K562 (cell line): ENCODE data around the gene ZNF831. TPM values are rescaled to one million over a fixed set of nuclear protein-coding genes. Genes with fewer than 3 reads are reported as not detected.
A peak's percentile ranks its signal among the peaks of the same experiment; 100 is the strongest.

Experiments
- ASH1L ChIP-seq: fragments of 450-650 bp; IDR thresholded peaks from 2 replicates; pipeline ENCODE4 v1.6.1; 2018; ENCODE audit warnings: borderline replicate concordance, mild to moderate bottlenecking, low read depth; ENCODE audit not compliant: partially characterized antibody
- BHLHE40 ChIP-seq: IDR thresholded peaks from 2 replicates; pipeline ENCODE4 v1.6.1; 2011; ENCODE audit warnings: low read length, improper control_type of control experiment
- EHMT2 ChIP-seq: fragments of 450-650 bp; IDR thresholded peaks from 2 replicates; pipeline ENCODE4 v1.6.1; 2018; ENCODE audit warnings: antibody characterized with exemption
- FOXA3 ChIP-seq, 2 experiments: fragments of 450-650 bp in 1 of 2; sonication (generic) in 1 of 2; formaldehyde crosslinking; IDR thresholded peaks in 1 of 2; conservative IDR thresholded peaks in 1 of 2; 2 replicates each; pipeline versions ENCODE4 v1.4.0 to v1.8.0; 2020 to 2022; ENCODE audit warnings: mild to moderate bottlenecking in 2 of 2, missing genetic modification reagents in 1 of 2
- HOXB6 ChIP-seq: fragments of 250-450 bp; sonication (Bioruptor Pico); IDR thresholded peaks from 2 replicates; pipeline ENCODE4 v1.5.1; 2022; ENCODE audit warnings: mild to moderate bottlenecking, borderline replicate concordance
- HSF4 ChIP-seq: fragments of 250-450 bp; sonication (Bioruptor Pico); IDR thresholded peaks from 2 replicates; pipeline ENCODE4 v2.1.2; 2022; ENCODE audit warnings: mild to moderate bottlenecking, moderate library complexity, borderline replicate concordance
- MAZ ChIP-seq, 2 experiments: fragments of 450-650 bp in 1 of 2; sonication (generic) in 1 of 2; formaldehyde crosslinking; IDR thresholded peaks in 1 of 2; conservative IDR thresholded peaks in 1 of 2; 2 replicates each; pipeline versions ENCODE4 v1.4.0 to v1.5.0; 2020; ENCODE audit warnings: mild to moderate bottlenecking in 1 of 2, missing genetic modification reagents in 1 of 2
- MYNN ChIP-seq, 2 experiments: sonication (generic); formaldehyde crosslinking in 1 of 2; IDR thresholded peaks; 2 replicates each; pipeline versions ENCODE4 v1.5.0 to v1.6.1; 2016 to 2020; ENCODE audit warnings: antibody characterized with exemption in 1 of 2, missing genetic modification reagents in 1 of 2
- SMC3 ChIP-seq: conservative IDR thresholded peaks from 2 replicates; pipeline ENCODE4 v1.6.1; 2011; ENCODE audit warnings: low read depth, low read length, improper control_type of control experiment; ENCODE audit not compliant: insufficient read depth
- STAG1 ChIP-seq: sonication (generic); formaldehyde crosslinking; IDR thresholded peaks from 2 replicates; pipeline ENCODE4 v1.5.0; 2020; ENCODE audit warnings: missing genetic modification reagents, borderline replicate concordance
- TRIM24 ChIP-seq, 2 experiments: fragments of 450-650 bp; IDR thresholded peaks; 2 replicates each; pipeline ENCODE4 v1.6.1; 2016
- polyA plus RNA-seq, 8 experiments: library from polyadenylated mRNA; depleted of rRNA in 4 of 8; stranded (reverse) in 5 of 8; unstranded in 3 of 8; fragments of >200 nt; fragmentation: Nextera tagmentation in 2 of 8; fragmentation: Illumina TruSeq in 1 of 8; extraction: Ambion mirVana in 2 of 8; extraction: Trizol in 1 of 8; gene quantifications; 2 replicates each; pipeline versions ENCODE4 v1.2.1 to v1.2.3, GENCODE V29; 2011 to 2014; ENCODE audit warnings: inconsistent platforms in 1 of 8, missing spikeins in 1 of 8
- total RNA-seq, 7 experiments: library from RNA; depleted of rRNA in 6 of 7; stranded (reverse); fragments of >200 nt in 6 of 7; fragmentation: Illumina TruSeq in 2 of 7; extraction: Trizol in 2 of 7; gene quantifications; 2 replicates each; pipeline versions ENCODE4 v1.2.1 to v1.2.3, GENCODE V29; 2011 to 2021; ENCODE audit warnings: low replicate concordance in 1 of 7
- TF ChIP-seq, protein P1 (sequence below): fragments of 450-650 bp; IDR thresholded peaks from 2 replicates; pipeline ENCODE4 v1.6.1; 2016; ENCODE audit warnings: low read depth
- TF ChIP-seq, protein P2 (sequence below): fragments of 450-650 bp; IDR thresholded peaks from 2 replicates; pipeline ENCODE4 v1.6.1; 2018; ENCODE audit not compliant: partially characterized antibody

ZNF831 gene
- total and polyA plus RNA-seq, 9 of the 15 experiments (the other 6 are each of a cell fraction or from before 2014, with no cell fraction given): not detected

DNA sequence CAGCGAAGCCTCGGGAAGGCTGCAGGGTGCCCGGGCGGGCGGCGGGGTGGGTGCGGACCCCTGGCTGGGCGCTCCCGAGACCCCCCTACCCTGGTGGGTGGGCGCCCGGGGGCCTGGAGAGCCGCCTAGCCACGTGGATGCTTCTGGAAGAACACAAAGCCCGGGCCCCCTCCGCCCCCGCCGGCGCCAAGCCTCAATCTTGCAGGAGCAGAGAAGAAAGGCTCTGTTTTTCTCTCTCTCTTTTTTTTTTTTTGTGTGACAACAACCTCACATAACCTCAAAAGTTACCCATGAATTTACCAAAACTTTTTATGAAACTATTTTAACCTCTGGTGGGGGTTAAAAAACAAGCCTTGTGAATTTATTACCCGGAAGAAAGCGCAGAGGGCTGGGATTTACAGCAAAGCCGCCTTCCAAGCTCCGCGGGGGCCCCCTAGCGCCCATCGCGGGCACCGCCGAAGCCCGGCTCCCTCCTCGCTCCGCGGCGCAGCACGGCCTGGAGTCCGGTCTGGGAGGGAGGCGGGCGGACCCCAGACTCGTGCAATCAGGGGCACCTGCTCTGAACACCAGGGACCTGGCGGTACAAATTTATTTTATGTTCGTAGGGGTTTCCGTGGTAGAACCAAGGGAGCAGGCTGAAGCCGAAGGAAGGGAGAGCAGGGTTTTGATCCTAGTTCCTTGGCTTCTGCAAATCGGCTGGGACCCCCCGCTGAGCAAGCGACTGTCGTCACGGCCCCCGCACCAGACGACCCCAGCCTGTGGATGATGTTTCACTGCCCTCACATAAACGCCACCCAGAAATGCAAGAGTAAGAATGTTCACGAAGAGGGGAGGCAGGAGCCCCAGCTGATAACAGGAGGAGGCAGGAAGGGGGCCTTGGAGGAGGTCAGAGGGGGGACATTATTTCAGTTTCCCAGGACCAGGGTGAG, 58.9 kb downstream of the ZNF831 start (continued):
- TF ChIP-seq MYNN (IDR thresholded peaks at IDR 0.05) (no peak), MYNN (CRISPR knock-in tag; IDR thresholded peaks at IDR 0.05) (no peak), MAZ (CRISPR knock-in tag; conservative IDR thresholded peaks at IDR 0.05 in 1 of 2, IDR thresholded peaks at IDR 0.05 in 1 of 2) (0 out of 4 replicates have a peak, but pooled peaks of 1 of the 2 experiments have one; percentile 12), ASH1L (no peak), BHLHE40 (no peak), HSF4 (no peak), SMC3 (peak; percentile 77), HOXB6 (no peak), FOXA3 (CRISPR knock-in tag; conservative IDR thresholded peaks at IDR 0.05 in 1 of 2, IDR thresholded peaks at IDR 0.05 in 1 of 2) (no peak), STAG1 (CRISPR knock-in tag) (peak; percentile 85; the same call in 1 of the 2 replicates), EHMT2 (no peak), TRIM24 (IDR thresholded peaks at IDR 0.05) (no peak)
- TF ChIP-seq, protein P1, sequence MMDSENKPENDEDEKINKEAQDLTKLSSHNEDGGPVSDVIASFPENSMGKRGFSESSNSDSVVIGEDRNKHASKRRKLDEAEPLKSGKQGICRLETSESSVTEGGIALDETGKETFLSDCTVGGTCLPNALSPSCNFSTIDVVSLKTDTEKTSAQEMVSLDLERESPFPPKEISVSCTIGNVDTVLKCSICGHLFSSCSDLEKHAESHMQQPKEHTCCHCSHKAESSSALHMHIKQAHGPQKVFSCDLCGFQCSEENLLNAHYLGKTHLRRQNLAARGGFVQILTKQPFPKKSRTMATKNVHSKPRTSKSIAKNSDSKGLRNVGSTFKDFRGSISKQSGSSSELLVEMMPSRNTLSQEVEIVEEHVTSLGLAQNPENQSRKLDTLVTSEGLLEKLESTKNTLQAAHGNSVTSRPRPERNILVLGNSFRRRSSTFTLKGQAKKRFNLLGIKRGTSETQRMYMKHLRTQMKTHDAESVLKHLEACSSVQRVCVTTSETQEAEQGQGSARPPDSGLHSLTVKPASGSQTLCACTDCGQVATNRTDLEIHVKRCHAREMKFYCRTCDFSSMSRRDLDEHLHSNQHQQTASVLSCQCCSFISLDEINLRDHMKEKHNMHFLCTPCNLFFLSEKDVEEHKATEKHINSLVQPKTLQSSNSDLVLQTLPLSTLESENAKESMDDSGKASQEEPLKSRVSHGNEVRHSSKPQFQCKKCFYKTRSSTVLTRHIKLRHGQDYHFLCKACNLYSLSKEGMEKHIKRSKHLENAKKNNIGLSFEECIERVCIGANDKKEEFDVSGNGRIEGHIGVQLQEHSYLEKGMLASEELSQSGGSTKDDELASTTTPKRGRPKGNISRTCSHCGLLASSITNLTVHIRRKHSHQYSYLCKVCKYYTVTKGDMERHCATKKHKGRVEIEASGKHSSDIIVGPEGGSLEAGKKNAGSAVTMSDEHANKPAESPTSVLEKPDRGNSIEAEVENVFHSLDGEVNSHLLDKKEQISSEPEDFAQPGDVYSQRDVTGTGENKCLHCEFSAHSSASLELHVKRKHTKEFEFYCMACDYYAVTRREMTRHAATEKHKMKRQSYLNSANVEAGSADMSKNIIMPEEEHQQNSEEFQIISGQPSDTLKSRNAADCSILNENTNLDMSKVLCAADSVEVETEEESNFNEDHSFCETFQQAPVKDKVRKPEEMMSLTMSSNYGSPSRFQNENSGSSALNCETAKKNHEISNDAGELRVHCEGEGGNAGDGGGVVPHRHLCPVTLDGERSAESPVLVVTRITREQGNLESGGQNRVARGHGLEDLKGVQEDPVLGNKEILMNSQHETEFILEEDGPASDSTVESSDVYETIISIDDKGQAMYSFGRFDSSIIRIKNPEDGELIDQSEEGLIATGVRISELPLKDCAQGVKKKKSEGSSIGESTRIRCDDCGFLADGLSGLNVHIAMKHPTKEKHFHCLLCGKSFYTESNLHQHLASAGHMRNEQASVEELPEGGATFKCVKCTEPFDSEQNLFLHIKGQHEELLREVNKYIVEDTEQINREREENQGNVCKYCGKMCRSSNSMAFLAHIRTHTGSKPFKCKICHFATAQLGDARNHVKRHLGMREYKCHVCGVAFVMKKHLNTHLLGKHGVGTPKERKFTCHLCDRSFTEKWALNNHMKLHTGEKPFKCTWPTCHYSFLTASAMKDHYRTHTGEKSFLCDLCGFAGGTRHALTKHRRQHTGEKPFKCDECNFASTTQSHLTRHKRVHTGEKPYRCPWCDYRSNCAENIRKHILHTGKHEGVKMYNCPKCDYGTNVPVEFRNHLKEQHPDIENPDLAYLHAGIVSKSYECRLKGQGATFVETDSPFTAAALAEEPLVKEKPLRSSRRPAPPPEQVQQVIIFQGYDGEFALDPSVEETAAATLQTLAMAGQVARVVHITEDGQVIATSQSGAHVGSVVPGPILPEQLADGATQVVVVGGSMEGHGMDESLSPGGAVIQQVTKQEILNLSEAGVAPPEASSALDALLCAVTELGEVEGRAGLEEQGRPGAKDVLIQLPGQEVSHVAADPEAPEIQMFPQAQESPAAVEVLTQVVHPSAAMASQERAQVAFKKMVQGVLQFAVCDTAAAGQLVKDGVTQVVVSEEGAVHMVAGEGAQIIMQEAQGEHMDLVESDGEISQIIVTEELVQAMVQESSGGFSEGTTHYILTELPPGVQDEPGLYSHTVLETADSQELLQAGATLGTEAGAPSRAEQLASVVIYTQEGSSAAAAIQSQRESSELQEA: no peak
- TF ChIP-seq, protein P2, sequence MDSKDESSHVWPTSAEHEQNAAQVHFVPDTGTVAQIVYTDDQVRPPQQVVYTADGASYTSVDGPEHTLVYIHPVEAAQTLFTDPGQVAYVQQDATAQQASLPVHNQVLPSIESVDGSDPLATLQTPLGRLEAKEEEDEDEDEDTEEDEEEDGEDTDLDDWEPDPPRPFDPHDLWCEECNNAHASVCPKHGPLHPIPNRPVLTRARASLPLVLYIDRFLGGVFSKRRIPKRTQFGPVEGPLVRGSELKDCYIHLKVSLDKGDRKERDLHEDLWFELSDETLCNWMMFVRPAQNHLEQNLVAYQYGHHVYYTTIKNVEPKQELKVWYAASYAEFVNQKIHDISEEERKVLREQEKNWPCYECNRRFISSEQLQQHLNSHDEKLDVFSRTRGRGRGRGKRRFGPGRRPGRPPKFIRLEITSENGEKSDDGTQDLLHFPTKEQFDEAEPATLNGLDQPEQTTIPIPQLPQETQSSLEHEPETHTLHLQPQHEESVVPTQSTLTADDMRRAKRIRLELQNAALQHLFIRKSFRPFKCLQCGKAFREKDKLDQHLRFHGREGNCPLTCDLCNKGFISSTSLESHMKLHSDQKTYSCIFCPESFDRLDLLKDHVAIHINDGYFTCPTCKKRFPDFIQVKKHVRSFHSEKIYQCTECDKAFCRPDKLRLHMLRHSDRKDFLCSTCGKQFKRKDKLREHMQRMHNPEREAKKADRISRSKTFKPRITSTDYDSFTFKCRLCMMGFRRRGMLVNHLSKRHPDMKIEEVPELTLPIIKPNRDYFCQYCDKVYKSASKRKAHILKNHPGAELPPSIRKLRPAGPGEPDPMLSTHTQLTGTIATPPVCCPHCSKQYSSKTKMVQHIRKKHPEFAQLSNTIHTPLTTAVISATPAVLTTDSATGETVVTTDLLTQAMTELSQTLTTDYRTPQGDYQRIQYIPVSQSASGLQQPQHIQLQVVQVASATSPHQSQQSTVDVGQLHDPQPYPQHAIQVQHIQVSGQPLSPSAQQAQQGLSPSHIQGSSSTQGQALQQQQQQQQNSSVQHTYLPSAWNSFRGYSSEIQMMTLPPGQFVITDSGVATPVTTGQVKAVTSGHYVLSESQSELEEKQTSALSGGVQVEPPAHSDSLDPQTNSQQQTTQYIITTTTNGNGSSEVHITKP: no peak
